GM12878 (cell line): ENCODE measurements around the gene C16orf96. TPM values are rescaled to one million over a fixed set of nuclear protein-coding genes. Genes with fewer than 3 reads are reported as not detected.

Experiments
- ATAC-seq: fragments of 200-7000 bp; cut with Tn5 transposase; 3 replicates; pipeline ENCODE4 v1.9.1; 2020; ENCODE audit warnings: mild to moderate bottlenecking, moderate library complexity
- BruUV-seq: library from RNA; stranded (reverse); fragments of 400-500 nt; replicated peaks from 2 replicates; lab custom pipeline; 2021; lab: Mats Ljungman, UMichigan
- CTCF ChIA-PET: fragments of 300-600 bp; sonication (Branson Sonifier 250); formaldehyde crosslinking; extraction: SDS; loops from one replicate; lab custom pipeline; 2021; ENCODE audit warnings: inconsistent platforms; lab: Yijun Ruan, JAX
- POLR2A ChIA-PET: fragments of 350-600 bp; formaldehyde crosslinking; extraction: SDS; loops from one replicate; lab custom pipeline; 2021; ENCODE audit warnings: inconsistent platforms; lab: Charles Lee
- RAD21 ChIA-PET: fragments of 300-600 bp; sonication (Branson Sonifier 250); formaldehyde crosslinking; loops from one replicate; lab custom pipeline; 2023; ENCODE audit warnings: antibody characterized with exemption; ENCODE audit not compliant: unreplicated experiment; lab: Charles Lee
- SMC1A ChIA-PET: fragments of 300-600 bp; sonication (Branson Sonifier 250); formaldehyde crosslinking; loops from one replicate; lab custom pipeline; 2023; ENCODE audit not compliant: unreplicated experiment, uncharacterized antibody; lab: Charles Lee
- DNase-seq: peaks from one replicate; pipeline ENCODE4 v3.0.0-alpha.2; 2011; ENCODE audit warnings: low read depth, low spot score
- FAIRE-seq: peaks from 3 replicates; lab custom pipeline; 2011; peaks lifted over from hg19 to GRCh38; lab: Jason Lieb, UNC
- H2AFZ ChIP-seq: 2 replicates; pipeline ENCODE4 v1.6.0; 2011; ENCODE audit warnings: low read depth, low read length, control low read depth; ENCODE audit not compliant: control insufficient read depth
- H3K27ac ChIP-seq: 2 replicates; pipeline ENCODE4 v1.5.1; 2011; ENCODE audit warnings: control low read depth; ENCODE audit not compliant: control insufficient read depth, insufficient read depth
- H3K27me3 ChIP-seq, 2 experiments: replicated peaks in 1 of 2; 2 replicates each; pipeline versions ENCODE4 v1.6.0 to v1.6.1; 2011; ENCODE audit warnings: low read length in 1 of 2; ENCODE audit not compliant: control insufficient read depth in 2 of 2, insufficient read depth in 2 of 2
- H3K36me3 ChIP-seq, 2 experiments: 2 replicates each; pipeline ENCODE4 v1.5.1; 2011; ENCODE audit warnings: low read length in 1 of 2; ENCODE audit not compliant: control insufficient read depth in 2 of 2, insufficient read depth in 2 of 2
- H3K4me1 ChIP-seq: 2 replicates; pipeline ENCODE4 v1.6.1; 2011; ENCODE audit warnings: mild to moderate bottlenecking, low read length, moderate library complexity, mixed read lengths; ENCODE audit not compliant: control insufficient read depth, insufficient read depth
- H3K4me2 ChIP-seq: 2 replicates; pipeline ENCODE4 v1.6.0; 2011; ENCODE audit warnings: control low read depth; ENCODE audit not compliant: control insufficient read depth, insufficient read depth
- H3K4me3 ChIP-seq: fragments of 200-600 bp; sonication (generic); 2 replicates; pipeline ENCODE4 v1.5.1; 2016
- H3K79me2 ChIP-seq: 2 replicates; pipeline ENCODE4 v1.6.0; 2011; ENCODE audit warnings: low read length; ENCODE audit not compliant: control insufficient read depth, insufficient read depth
- H3K9ac ChIP-seq: 2 replicates; pipeline ENCODE4 v1.8.0; 2011; ENCODE audit warnings: low read length, control low read depth, mixed read lengths; ENCODE audit not compliant: control insufficient read depth, insufficient read depth
- H3K9me3 ChIP-seq: replicated peaks from 3 replicates; pipeline ENCODE4 v1.5.1; 2011; ENCODE audit warnings: mild to moderate bottlenecking, low read length; ENCODE audit not compliant: control insufficient read depth, insufficient read depth
- H4K20me1 ChIP-seq: 2 replicates; pipeline ENCODE4 v1.6.0; 2011; ENCODE audit not compliant: control insufficient read depth, insufficient read depth
- CEBPB ChIP-seq, 2 experiments: fragments of 150-350 bp in 1 of 2; IDR thresholded peaks; 2 replicates each; pipeline ENCODE4 v1.6.1; 2012 to 2014; ENCODE audit warnings: low read depth in 2 of 2, low read length in 2 of 2, borderline replicate concordance in 1 of 2, inconsistent platforms in 1 of 2
- EED ChIP-seq: sonication (generic); IDR thresholded peaks from 2 replicates; pipeline ENCODE4 v1.6.1; 2016; ENCODE audit warnings: antibody characterized with exemption, low read depth
- FOS ChIP-seq: IDR thresholded peaks from 3 replicates; pipeline ENCODE4 v1.6.1; 2011; ENCODE audit warnings: borderline replicate concordance; ENCODE audit not compliant: insufficient read length; ENCODE audit errors: extremely low read depth
- FOXK2 ChIP-seq: fragments of 450-650 bp; IDR thresholded peaks from 2 replicates; pipeline ENCODE4 v1.6.1; 2017; ENCODE audit warnings: mild to moderate bottlenecking, moderate library complexity
- GABPA ChIP-seq: IDR thresholded peaks from 2 replicates; pipeline ENCODE4 v1.6.1; 2014; ENCODE audit warnings: antibody characterized with exemption, low read depth, mild to moderate bottlenecking, inconsistent platforms
- PAX5 ChIP-seq: IDR thresholded peaks from 2 replicates; pipeline ENCODE4 v1.6.1; 2011; ENCODE audit warnings: low read depth, low read length, borderline replicate concordance
- POU2F2 ChIP-seq: IDR thresholded peaks from 3 replicates; pipeline ENCODE4 v1.6.1; 2011; ENCODE audit warnings: low read depth, mild to moderate bottlenecking, low read length, borderline replicate concordance
- RFX5 ChIP-seq: IDR thresholded peaks from 2 replicates; pipeline ENCODE4 v1.6.1; 2011; ENCODE audit warnings: low read depth, low read length, improper control_type of control experiment
- SP1 ChIP-seq: IDR thresholded peaks from one replicate; pipeline ENCODE4 v1.6.1; 2011; ENCODE audit warnings: low read depth, low read length
- YY1 ChIP-seq: IDR thresholded peaks from 2 replicates; pipeline ENCODE4 v1.6.1; 2011; ENCODE audit warnings: low read depth, mild to moderate bottlenecking, low read length
- ZNF274 ChIP-seq: IDR thresholded peaks from one replicate; pipeline ENCODE4 v1.8.0; 2011; ENCODE audit not compliant: insufficient read length, insufficient read depth
- WGBS: methylation state at CpG from one replicate; pipeline ENCODE4 v1.1.6; 2016; ENCODE audit warnings: low lambda C conversion rate; ENCODE audit not compliant: insufficient replicate concordance, insufficient coverage; ENCODE audit errors: missing lambda C conversion rate; 5-methylcytosine and 5-hydroxymethylcytosine counted together
- in situ Hi-C: fragments of 300-500 bp; cut with MboI; formaldehyde crosslinking; loops from 9 replicates; pipeline ENCODE4 v1.14.3; 2018; ENCODE audit warnings: mixed read lengths
- intact Hi-C: fragments of 100-400 bp; cut with micrococcal nuclease; formaldehyde crosslinking; loops from one replicate; pipeline ENCODE4 v1.14.2; 2022; ENCODE audit not compliant: unreplicated experiment
- polyA plus RNA-seq, 11 experiments: library from polyadenylated mRNA; depleted of rRNA in 4 of 11; unstranded in 6 of 11; stranded (reverse) in 5 of 11; fragments of >200 nt; fragmentation: Nextera tagmentation in 4 of 11; fragmentation: Illumina TruSeq in 1 of 11; extraction: Ambion mirVana in 4 of 11; extraction: Trizol in 1 of 11; gene quantifications; 1 replicate in 1 of 11; 2 replicates in 10 of 11; pipeline versions ENCODE4 v1.2.1 to v1.2.3, GENCODE V29; 2011 to 2016; ENCODE audit warnings: inconsistent platforms in 2 of 11, missing spikeins in 2 of 11, low read depth in 1 of 11
- total RNA-seq, 4 experiments: library from RNA; depleted of rRNA in 3 of 4; stranded (reverse); fragments of >200 nt in 3 of 4; fragmentation: Illumina TruSeq in 1 of 4; extraction: Trizol in 1 of 4; gene quantifications; 2 replicates each; pipeline versions ENCODE4 v1.2.1 to v1.2.3, GENCODE V29; 2013 to 2021
- TF ChIP-seq, protein P1 (sequence below), 3 experiments: IDR thresholded peaks in 2 of 3; conservative IDR thresholded peaks in 1 of 3; 2 replicates each; pipeline ENCODE4 v1.5.1; 2011; ENCODE audit warnings: low read depth in 3 of 3, low read length in 3 of 3, mild to moderate bottlenecking in 3 of 3, control low read depth in 2 of 3, moderate library complexity in 2 of 3, inconsistent platforms in 1 of 3, mixed read lengths in 1 of 3; ENCODE audit not compliant: control insufficient read depth in 2 of 3, insufficient read depth in 1 of 3; ENCODE audit errors: extremely low read depth in 1 of 3
- TF ChIP-seq, protein P2 (sequence below): fragments of 450-650 bp; IDR thresholded peaks from 2 replicates; pipeline ENCODE4 v1.6.1; 2017; ENCODE audit warnings: mild to moderate bottlenecking, moderate library complexity
- TF ChIP-seq, protein P3 (sequence below): fragments of 450-650 bp; conservative IDR thresholded peaks from 2 replicates; pipeline ENCODE4 v1.6.1; 2017; ENCODE audit warnings: mild to moderate bottlenecking, moderate library complexity

The C16orf96 gene
- total and polyA plus RNA-seq, 10 of the 15 experiments (the other 5 are each of a cell fraction or from before 2014, with no cell fraction given): 0.01 to 0.08 (median 0.01) TPM; not detected in 7

DNA sequence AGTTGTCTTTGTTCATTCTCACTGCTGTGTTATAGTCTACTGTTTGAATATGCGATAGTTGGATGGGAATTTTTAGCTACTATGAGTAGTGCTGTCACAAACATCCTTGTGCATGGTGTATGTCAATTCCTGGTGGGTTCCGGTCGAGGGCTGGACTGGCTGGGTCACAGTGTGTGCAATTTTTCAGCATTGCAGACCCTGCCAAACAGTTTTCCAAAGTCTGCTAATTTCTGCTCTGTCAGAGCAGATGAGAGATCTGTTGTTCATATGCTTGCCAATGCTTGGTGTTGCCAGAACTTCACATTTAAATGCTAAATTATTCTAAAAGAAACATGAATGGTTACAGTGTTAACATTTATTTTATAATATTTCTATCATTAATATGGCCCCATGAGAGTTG is 3.6 kb upstream of the C16orf96 start:
- ChIA-PET CTCF (interaction anchor here (0.9 to 2.2 kb wide), 5 partner anchors 21 to 72 kb away, joined by 3 to 7 read pairs (median 4); partner anchors contain the start of gene MGRN1), POLR2A (no interaction called here), SMC1A (interaction anchor here (1.6 kb wide), 1 partner anchor 45 kb away, joined by 7 read pairs; no protein-coding TSS in a partner anchor), RAD21 (no interaction called here)
- no TSS peak for BruUV-seq
- 68% methylated on average over 3 of the region's 3 CpGs for WGBS
- H3K27me3 ChIP-seq: peaks cover 0 to 2% of the 10 kb centered on the region in 2 experiments; a peak in 1 of 4 replicates
- in situ Hi-C loops: no loop called here
- H2AFZ ChIP-seq: no peak overlapping the region
- FAIRE-seq (no peak), ATAC-seq (no peak), DNase-seq (no peak)
- intact Hi-C loops: no loop called here
- H3K9ac ChIP-seq: no peak overlapping the region
- no peaks in the 10 kb centered on the region for H4K20me1 ChIP-seq
- H3K79me2 ChIP-seq: no peaks in the 10 kb centered on the region
- H3K9me3 ChIP-seq: no peaks in the 10 kb centered on the region
- H3K4me3 ChIP-seq: no peak overlapping the region
- H3K4me2 ChIP-seq: no peak overlapping the region
- H3K4me1 ChIP-seq: no peaks in the 10 kb centered on the region
- no peaks in the 10 kb centered on the region for H3K36me3 ChIP-seq
- TF ChIP-seq SP1 (no peak), RFX5 (no peak), EED (no peak), GABPA (no peak), FOS (no peak), YY1 (no peak), FOXK2 (no peak), PAX5 (no peak), CEBPB (IDR thresholded peaks at IDR 0.05; ENCODE audit: borderline replicate concordance in 1 of 2, low read depth in 2 of 2, low read length in 2 of 2) (no peak), ZNF274 (no peak), POU2F2 (no peak)
- TF ChIP-seq, protein P1, sequence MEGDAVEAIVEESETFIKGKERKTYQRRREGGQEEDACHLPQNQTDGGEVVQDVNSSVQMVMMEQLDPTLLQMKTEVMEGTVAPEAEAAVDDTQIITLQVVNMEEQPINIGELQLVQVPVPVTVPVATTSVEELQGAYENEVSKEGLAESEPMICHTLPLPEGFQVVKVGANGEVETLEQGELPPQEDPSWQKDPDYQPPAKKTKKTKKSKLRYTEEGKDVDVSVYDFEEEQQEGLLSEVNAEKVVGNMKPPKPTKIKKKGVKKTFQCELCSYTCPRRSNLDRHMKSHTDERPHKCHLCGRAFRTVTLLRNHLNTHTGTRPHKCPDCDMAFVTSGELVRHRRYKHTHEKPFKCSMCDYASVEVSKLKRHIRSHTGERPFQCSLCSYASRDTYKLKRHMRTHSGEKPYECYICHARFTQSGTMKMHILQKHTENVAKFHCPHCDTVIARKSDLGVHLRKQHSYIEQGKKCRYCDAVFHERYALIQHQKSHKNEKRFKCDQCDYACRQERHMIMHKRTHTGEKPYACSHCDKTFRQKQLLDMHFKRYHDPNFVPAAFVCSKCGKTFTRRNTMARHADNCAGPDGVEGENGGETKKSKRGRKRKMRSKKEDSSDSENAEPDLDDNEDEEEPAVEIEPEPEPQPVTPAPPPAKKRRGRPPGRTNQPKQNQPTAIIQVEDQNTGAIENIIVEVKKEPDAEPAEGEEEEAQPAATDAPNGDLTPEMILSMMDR (IDR thresholded peaks at IDR 0.05 in 2 of 3, conservative IDR thresholded peaks at IDR 0.05 in 1 of 3; ENCODE audit: control insufficient read depth in 2 of 3, extremely low read depth in 1 of 3, insufficient read depth in 1 of 3, low read depth in 3 of 3, low read length in 3 of 3): no peak
- TF ChIP-seq, protein P2, sequence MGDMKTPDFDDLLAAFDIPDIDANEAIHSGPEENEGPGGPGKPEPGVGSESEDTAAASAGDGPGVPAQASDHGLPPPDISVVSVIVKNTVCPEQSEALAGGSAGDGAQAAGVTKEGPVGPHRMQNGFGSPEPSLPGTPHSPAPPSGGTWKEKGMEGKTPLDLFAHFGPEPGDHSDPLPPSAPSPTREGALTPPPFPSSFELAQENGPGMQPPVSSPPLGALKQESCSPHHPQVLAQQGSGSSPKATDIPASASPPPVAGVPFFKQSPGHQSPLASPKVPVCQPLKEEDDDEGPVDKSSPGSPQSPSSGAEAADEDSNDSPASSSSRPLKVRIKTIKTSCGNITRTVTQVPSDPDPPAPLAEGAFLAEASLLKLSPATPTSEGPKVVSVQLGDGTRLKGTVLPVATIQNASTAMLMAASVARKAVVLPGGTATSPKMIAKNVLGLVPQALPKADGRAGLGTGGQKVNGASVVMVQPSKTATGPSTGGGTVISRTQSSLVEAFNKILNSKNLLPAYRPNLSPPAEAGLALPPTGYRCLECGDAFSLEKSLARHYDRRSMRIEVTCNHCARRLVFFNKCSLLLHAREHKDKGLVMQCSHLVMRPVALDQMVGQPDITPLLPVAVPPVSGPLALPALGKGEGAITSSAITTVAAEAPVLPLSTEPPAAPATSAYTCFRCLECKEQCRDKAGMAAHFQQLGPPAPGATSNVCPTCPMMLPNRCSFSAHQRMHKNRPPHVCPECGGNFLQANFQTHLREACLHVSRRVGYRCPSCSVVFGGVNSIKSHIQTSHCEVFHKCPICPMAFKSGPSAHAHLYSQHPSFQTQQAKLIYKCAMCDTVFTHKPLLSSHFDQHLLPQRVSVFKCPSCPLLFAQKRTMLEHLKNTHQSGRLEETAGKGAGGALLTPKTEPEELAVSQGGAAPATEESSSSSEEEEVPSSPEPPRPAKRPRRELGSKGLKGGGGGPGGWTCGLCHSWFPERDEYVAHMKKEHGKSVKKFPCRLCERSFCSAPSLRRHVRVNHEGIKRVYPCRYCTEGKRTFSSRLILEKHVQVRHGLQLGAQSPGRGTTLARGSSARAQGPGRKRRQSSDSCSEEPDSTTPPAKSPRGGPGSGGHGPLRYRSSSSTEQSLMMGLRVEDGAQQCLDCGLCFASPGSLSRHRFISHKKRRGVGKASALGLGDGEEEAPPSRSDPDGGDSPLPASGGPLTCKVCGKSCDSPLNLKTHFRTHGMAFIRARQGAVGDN: no peak
- TF ChIP-seq, protein P3, sequence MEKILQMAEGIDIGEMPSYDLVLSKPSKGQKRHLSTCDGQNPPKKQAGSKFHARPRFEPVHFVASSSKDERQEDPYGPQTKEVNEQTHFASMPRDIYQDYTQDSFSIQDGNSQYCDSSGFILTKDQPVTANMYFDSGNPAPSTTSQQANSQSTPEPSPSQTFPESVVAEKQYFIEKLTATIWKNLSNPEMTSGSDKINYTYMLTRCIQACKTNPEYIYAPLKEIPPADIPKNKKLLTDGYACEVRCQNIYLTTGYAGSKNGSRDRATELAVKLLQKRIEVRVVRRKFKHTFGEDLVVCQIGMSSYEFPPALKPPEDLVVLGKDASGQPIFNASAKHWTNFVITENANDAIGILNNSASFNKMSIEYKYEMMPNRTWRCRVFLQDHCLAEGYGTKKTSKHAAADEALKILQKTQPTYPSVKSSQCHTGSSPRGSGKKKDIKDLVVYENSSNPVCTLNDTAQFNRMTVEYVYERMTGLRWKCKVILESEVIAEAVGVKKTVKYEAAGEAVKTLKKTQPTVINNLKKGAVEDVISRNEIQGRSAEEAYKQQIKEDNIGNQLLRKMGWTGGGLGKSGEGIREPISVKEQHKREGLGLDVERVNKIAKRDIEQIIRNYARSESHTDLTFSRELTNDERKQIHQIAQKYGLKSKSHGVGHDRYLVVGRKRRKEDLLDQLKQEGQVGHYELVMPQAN: no peak
- no peak overlapping the region for H3K27ac ChIP-seq
